Iris pigment epithelial cell (primary cell): ENCODE results near the gene MRPL50.

Experiments
- DNase-seq: peaks from one replicate; pipeline ENCODE4 v3.0.0-alpha.2; 2011; ENCODE audit warnings: low read depth

The MRPL50 gene

GRCh38 chr9:101375546-101375945, 22.9 kb downstream of the MRPL50 start:
- no peak for DNase-seq

GRCh38 chr9:101372327-101373118, 25.9 kb downstream of the MRPL50 start:
- DNase-seq = no peak

- no peak for DNase-seq
Observed at GRCh38 chr9:101371813-101372212, 26.6 kb downstream of the MRPL50 start.

GRCh38 chr9:101369884-101370531, 28.4 kb downstream of the MRPL50 start:
- no peak for DNase-seq

GRCh38 chr9:101369286-101369685, 29.1 kb downstream of the MRPL50 start:
- DNase-seq = peak; percentile 47

- DNase-seq = no peak
Observed at GRCh38 chr9:101367323-101367722, 31.1 kb downstream of the MRPL50 start.

GRCh38 chr9:101366038-101366756, 32.2 kb downstream of the MRPL50 start:
- peak; percentile 1 for DNase-seq

- DNase-seq = no peak
Observed at GRCh38 chr9:101365181-101365580, 33.2 kb downstream of the MRPL50 start.

GRCh38 chr9:101362450-101362849, 36.0 kb downstream of the MRPL50 start:
- DNase-seq = no peak

GRCh38 chr9:101360647-101361046, 37.8 kb downstream of the MRPL50 start:
- DNase-seq = no peak

GRCh38 chr9:101359679-101360078, 38.7 kb downstream of the MRPL50 start:
- DNase-seq = no peak

- no peak for DNase-seq
Observed at GRCh38 chr9:101356619-101357018, 41.8 kb downstream of the MRPL50 start.

- no peak for DNase-seq
Observed at GRCh38 chr9:101354765-101355708, 43.4 kb downstream of the MRPL50 start.

GRCh38 chr9:101354143-101354764, 44.2 kb downstream of the MRPL50 start:
- DNase-seq = peak; percentile 1

GRCh38 chr9:101353683-101354082, 44.7 kb downstream of the MRPL50 start:
- DNase-seq = no peak

GRCh38 chr9:101352892-101353463, 45.4 kb downstream of the MRPL50 start:
- DNase-seq = no peak

GRCh38 chr9:101350285-101350684, 48.1 kb downstream of the MRPL50 start:
- DNase-seq = no peak

GRCh38 chr9:101342595-101342994, 55.8 kb downstream of the MRPL50 start:
- DNase-seq = peak; percentile 5

GRCh38 chr9:101341958-101342357, 56.5 kb downstream of the MRPL50 start:
- DNase-seq = no peak
